H1 (cell line): ENCODE results near the gene LCNL1. TPM values are rescaled to one million over a fixed set of nuclear protein-coding genes. Genes with fewer than 3 reads are reported as not detected.

Experiments
- CREB1 ChIP-seq: IDR thresholded peaks from 2 replicates; pipeline ENCODE4 v1.6.1; 2012; ENCODE audit warnings: inconsistent platforms
- PHF8 ChIP-seq: fragments of 200-600 bp; sonication (generic); conservative IDR thresholded peaks from 2 replicates; pipeline ENCODE4 v1.7.1; 2012; ENCODE audit warnings: low read depth, mild to moderate bottlenecking, inconsistent platforms, low read length, moderate library complexity
- polyA plus RNA-seq, 7 experiments: library from polyadenylated mRNA; depleted of rRNA in 3 of 7; stranded (reverse) in 5 of 7; unstranded in 2 of 7; fragments of >200 nt in 5 of 7; fragments of 200-250 nt in 2 of 7; gene quantifications; 1 replicate in 5 of 7; 2 replicates in 1 of 7; 4 replicates in 1 of 7; pipeline versions ENCODE4 v1.2.1 to v1.2.3, GENCODE V29; 2011 to 2013; ENCODE audit warnings: missing spikeins in 2 of 7, mixed read lengths in 2 of 7
- total RNA-seq: library from RNA; stranded (reverse); fragmentation: NEBNext Ultra II Directional; extraction: Animal tissue kit (Norgen Biotek cat#: 25700); gene quantifications from 2 replicates; pipeline ENCODE4 v1.2.1, GENCODE V29; 2021
- TF ChIP-seq, protein P1 (sequence below): fragments of 300-600 bp; sonication (generic); IDR thresholded peaks from 2 replicates; pipeline ENCODE4 v1.7.1; 2012; ENCODE audit warnings: low read length, moderate library complexity, mild to moderate bottlenecking, inconsistent platforms; ENCODE audit not compliant: insufficient replicate concordance

Gene LCNL1
- total and polyA plus RNA-seq, 2 of the 8 experiments (the other 6 are each of a cell fraction or from before 2014, with no cell fraction given) = 0.11 TPM; not detected in 1

DNA sequence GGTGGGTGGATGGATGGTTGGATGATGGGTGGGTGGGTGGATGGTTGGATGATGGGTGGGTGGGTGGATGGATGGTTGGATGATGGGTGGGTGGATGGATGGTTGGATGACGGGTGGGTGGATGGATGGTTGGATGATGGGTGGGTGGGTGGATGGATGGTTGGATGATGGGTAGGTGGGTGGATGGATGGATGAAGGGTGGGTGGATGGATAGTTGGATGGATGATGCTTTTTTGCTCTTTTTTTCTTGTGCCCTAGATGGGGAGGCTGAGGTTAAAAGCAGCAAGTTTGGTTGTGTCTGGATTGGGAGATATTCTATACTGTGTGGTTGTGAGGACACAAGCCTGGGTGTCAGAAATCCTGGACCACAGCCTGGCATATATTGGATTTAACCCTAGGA is 25.3 kb upstream of the LCNL1 start (continued):
- TF ChIP-seq, protein P1, sequence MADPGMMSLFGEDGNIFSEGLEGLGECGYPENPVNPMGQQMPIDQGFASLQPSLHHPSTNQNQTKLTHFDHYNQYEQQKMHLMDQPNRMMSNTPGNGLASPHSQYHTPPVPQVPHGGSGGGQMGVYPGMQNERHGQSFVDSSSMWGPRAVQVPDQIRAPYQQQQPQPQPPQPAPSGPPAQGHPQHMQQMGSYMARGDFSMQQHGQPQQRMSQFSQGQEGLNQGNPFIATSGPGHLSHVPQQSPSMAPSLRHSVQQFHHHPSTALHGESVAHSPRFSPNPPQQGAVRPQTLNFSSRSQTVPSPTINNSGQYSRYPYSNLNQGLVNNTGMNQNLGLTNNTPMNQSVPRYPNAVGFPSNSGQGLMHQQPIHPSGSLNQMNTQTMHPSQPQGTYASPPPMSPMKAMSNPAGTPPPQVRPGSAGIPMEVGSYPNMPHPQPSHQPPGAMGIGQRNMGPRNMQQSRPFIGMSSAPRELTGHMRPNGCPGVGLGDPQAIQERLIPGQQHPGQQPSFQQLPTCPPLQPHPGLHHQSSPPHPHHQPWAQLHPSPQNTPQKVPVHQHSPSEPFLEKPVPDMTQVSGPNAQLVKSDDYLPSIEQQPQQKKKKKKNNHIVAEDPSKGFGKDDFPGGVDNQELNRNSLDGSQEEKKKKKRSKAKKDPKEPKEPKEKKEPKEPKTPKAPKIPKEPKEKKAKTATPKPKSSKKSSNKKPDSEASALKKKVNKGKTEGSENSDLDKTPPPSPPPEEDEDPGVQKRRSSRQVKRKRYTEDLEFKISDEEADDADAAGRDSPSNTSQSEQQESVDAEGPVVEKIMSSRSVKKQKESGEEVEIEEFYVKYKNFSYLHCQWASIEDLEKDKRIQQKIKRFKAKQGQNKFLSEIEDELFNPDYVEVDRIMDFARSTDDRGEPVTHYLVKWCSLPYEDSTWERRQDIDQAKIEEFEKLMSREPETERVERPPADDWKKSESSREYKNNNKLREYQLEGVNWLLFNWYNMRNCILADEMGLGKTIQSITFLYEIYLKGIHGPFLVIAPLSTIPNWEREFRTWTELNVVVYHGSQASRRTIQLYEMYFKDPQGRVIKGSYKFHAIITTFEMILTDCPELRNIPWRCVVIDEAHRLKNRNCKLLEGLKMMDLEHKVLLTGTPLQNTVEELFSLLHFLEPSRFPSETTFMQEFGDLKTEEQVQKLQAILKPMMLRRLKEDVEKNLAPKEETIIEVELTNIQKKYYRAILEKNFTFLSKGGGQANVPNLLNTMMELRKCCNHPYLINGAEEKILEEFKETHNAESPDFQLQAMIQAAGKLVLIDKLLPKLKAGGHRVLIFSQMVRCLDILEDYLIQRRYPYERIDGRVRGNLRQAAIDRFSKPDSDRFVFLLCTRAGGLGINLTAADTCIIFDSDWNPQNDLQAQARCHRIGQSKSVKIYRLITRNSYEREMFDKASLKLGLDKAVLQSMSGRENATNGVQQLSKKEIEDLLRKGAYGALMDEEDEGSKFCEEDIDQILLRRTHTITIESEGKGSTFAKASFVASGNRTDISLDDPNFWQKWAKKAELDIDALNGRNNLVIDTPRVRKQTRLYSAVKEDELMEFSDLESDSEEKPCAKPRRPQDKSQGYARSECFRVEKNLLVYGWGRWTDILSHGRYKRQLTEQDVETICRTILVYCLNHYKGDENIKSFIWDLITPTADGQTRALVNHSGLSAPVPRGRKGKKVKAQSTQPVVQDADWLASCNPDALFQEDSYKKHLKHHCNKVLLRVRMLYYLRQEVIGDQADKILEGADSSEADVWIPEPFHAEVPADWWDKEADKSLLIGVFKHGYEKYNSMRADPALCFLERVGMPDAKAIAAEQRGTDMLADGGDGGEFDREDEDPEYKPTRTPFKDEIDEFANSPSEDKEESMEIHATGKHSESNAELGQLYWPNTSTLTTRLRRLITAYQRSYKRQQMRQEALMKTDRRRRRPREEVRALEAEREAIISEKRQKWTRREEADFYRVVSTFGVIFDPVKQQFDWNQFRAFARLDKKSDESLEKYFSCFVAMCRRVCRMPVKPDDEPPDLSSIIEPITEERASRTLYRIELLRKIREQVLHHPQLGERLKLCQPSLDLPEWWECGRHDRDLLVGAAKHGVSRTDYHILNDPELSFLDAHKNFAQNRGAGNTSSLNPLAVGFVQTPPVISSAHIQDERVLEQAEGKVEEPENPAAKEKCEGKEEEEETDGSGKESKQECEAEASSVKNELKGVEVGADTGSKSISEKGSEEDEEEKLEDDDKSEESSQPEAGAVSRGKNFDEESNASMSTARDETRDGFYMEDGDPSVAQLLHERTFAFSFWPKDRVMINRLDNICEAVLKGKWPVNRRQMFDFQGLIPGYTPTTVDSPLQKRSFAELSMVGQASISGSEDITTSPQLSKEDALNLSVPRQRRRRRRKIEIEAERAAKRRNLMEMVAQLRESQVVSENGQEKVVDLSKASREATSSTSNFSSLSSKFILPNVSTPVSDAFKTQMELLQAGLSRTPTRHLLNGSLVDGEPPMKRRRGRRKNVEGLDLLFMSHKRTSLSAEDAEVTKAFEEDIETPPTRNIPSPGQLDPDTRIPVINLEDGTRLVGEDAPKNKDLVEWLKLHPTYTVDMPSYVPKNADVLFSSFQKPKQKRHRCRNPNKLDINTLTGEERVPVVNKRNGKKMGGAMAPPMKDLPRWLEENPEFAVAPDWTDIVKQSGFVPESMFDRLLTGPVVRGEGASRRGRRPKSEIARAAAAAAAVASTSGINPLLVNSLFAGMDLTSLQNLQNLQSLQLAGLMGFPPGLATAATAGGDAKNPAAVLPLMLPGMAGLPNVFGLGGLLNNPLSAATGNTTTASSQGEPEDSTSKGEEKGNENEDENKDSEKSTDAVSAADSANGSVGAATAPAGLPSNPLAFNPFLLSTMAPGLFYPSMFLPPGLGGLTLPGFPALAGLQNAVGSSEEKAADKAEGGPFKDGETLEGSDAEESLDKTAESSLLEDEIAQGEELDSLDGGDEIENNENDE = no peak
- TF ChIP-seq CREB1 (no peak), PHF8 (no peak)
